Ascending aorta (tissue), 2 donors: ENCODE results near the gene CHKB. TPM values are rescaled to one million over a fixed set of nuclear protein-coding genes. Genes with fewer than 3 reads are reported as not detected.

Experiments used
- DNase-seq, 2 donors: peaks; one replicate each; pipeline ENCODE4 v3.0.0-alpha.2; 2019; ENCODE audit warnings: low spot score in 2 of 2
- H3K27ac ChIP-seq, 2 donors: fragments of 200-600 bp; sonication (generic); one replicate each; pipeline ENCODE4 v1.5.1; 2016 to 2017; ENCODE audit warnings: mild to moderate bottlenecking in 1 of 2
- H3K27me3 ChIP-seq: fragments of 200-600 bp; sonication (generic); one replicate; pipeline ENCODE4 v1.5.1; 2017
- H3K36me3 ChIP-seq, 2 donors: fragments of 200-600 bp; sonication (generic); one replicate each; pipeline ENCODE4 v1.5.1; 2016
- H3K4me1 ChIP-seq, 2 donors: fragments of 200-600 bp; sonication (generic); one replicate each; pipeline ENCODE4 v1.5.1; 2016 to 2017; ENCODE audit warnings: mild to moderate bottlenecking in 1 of 2
- H3K4me3 ChIP-seq, 2 donors: fragments of 200-600 bp; sonication (generic); one replicate each; pipeline ENCODE4 v1.5.1; 2016 to 2017; ENCODE audit warnings: mild to moderate bottlenecking in 1 of 2
- H3K9me3 ChIP-seq, 2 donors: fragments of 200-600 bp; sonication (generic); one replicate each; pipeline ENCODE4 v1.5.1; 2016
- intact Hi-C: fragments of 100-400 bp; cut with DNase I; formaldehyde crosslinking; loops from one replicate; pipeline ENCODE4 v1.15.1; 2023
- total RNA-seq: library from RNA; depleted of rRNA; stranded (reverse); fragments of >200 nt; gene quantifications from one replicate; pipeline ENCODE4 v1.1.0, GENCODE V29; 2016
- TF ChIP-seq, protein P1 (sequence below), 3 experiments: fragments of 200-600 bp in 2 of 3; fragments of 450-650 bp in 1 of 3; sonication (generic) in 2 of 3; IDR thresholded peaks; one replicate each; pipeline ENCODE4 v1.5.1; 2016 to 2019; ENCODE audit warnings: antibody characterized with exemption in 3 of 3, mild to moderate bottlenecking in 1 of 3, moderate library complexity in 1 of 3

CHKB gene
- total RNA-seq, 1 donor from 2014 or later: 82.4 TPM

DNA sequence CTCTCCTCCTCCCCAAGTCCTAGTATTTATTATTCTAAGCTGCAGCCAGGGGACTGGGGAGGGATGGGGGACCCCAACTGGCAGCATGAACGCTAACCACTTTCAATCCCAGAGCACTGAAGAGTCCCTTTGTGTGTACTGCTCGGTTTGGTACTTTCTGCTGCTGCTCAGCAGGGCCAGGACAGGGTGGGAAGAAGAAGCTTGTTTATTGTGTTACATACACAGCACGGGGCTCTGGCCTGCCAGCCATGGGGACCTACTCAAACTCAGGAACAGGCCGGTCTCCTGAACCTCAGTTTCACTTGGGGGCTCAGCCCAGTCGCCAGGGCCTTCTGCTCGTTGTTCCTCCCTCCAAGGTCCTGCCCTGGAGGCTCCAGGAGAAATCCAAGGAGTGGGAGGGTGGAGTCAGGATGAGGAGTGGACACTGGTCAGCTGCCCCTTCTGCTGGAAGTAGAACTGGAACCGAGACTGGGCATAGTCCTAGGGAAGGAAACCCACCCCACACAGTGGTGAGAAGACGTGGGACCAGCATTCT lies 3.8 kb downstream of the CHKB start:
- Histone ChIP-seq H3K27ac (no peak overlapping the region), H3K4me3 (no peak overlapping the region)
- DNase-seq: no peak

DNA sequence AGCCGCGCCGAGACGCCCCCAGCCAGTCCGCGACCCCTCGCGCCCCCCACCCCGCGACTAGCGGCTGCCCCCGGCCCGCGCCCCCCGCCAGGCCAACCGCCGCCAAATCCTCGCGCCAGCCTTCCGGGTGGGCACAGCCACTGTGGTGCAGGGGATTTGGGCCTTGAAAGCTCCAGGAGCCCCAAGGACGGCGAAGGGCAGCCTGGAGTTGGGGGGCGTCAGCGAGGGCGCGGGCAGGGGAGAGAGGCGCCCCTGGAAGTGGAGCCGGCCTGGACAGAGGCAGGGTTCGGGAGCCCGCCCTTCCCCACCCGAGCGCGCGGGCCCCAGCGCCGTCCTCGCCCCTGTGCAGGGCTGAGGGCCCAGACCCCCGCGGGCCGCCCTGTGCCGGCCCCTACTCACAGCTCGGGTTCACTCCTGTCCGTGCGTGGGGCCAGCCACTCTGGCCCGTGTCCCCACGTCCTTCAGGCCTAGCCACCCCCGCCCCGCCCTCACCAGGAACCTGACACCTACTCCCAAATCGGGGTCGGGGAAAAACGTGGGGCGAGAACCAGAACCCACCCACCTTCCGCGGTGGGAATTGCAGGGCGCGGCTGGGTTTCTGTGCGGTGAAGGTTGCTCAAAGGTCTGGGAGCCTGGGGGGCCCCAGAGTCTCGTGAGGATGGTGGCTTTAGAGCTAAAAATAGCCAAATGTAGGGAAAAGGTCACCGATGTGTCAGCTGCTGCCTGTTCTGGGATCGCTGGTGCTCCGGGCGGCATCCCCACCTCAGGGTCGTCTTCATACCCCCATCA lies 4.5 kb downstream of the CHKB start, which contains the start of gene CPT1B:
Gene CPT1B (minus strand): TSS at position 441 of the 789 bp plus-strand sequence. CDS start 512 bp downstream, outside the sequence.
- H3K27me3 ChIP-seq: peaks cover 5% of the 10 kb centered on the region
- no peak within 1 kb of the TSS for H3K27ac ChIP-seq
- H3K4me1 ChIP-seq: peaks cover 7 to 16% of the 10 kb centered on the region in 2 donors
- no peak for DNase-seq
- no peaks in the 10 kb centered on the region for H3K9me3 ChIP-seq
- TF ChIP-seq, protein P1, sequence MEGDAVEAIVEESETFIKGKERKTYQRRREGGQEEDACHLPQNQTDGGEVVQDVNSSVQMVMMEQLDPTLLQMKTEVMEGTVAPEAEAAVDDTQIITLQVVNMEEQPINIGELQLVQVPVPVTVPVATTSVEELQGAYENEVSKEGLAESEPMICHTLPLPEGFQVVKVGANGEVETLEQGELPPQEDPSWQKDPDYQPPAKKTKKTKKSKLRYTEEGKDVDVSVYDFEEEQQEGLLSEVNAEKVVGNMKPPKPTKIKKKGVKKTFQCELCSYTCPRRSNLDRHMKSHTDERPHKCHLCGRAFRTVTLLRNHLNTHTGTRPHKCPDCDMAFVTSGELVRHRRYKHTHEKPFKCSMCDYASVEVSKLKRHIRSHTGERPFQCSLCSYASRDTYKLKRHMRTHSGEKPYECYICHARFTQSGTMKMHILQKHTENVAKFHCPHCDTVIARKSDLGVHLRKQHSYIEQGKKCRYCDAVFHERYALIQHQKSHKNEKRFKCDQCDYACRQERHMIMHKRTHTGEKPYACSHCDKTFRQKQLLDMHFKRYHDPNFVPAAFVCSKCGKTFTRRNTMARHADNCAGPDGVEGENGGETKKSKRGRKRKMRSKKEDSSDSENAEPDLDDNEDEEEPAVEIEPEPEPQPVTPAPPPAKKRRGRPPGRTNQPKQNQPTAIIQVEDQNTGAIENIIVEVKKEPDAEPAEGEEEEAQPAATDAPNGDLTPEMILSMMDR (IDR thresholded peaks at IDR 0.05): no peak
- H3K36me3 ChIP-seq: peaks cover 0 to 5% of the 10 kb centered on the region in 2 donors
- intact Hi-C loops: no loop called here
- H3K4me3 ChIP-seq: peak within 1 kb of the TSS in 1 of 2 donors; percentile 30

More for the DNA sequence above, 3.8 kb downstream of the CHKB start:
- peaks cover 0 to 5% of the 10 kb centered on the region in 2 donors for H3K36me3 ChIP-seq
- TF ChIP-seq, protein P1 (IDR thresholded peaks at IDR 0.05): no peak
- peaks cover 5% of the 10 kb centered on the region for H3K27me3 ChIP-seq
- no peaks in the 10 kb centered on the region for H3K9me3 ChIP-seq
- intact Hi-C loops: no loop called here
- H3K4me1 ChIP-seq: peaks cover 7 to 21% of the 10 kb centered on the region in 2 donors

DNA sequence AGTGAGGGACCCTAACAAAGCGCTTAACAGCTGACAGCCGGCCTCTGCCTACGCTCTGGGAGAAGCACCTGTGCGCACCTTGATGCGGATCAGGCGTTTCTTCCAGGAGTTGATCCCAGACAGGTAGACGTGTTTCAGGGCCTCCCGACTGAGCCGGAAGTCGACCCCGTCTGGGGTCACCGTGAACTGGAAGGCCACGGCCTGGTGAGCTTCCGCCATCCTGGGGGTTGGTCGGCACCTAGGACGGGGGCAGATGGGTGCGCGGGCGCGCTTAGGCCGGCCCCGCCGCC lies 5.0 kb downstream of the CHKB start:
- intact Hi-C loops: no loop called here
- Histone ChIP-seq H3K27me3 (peaks cover 5% of the 10 kb centered on the region), H3K36me3 (peaks cover 0 to 5% of the 10 kb centered on the region in 2 donors), H3K27ac (no peak overlapping the region), H3K4me1 (peaks cover 7 to 16% of the 10 kb centered on the region in 2 donors), H3K4me3 (no peak overlapping the region), H3K9me3 (no peaks in the 10 kb centered on the region)
- no peak for DNase-seq
- TF ChIP-seq, protein P1 (IDR thresholded peaks at IDR 0.05): no peak

DNA sequence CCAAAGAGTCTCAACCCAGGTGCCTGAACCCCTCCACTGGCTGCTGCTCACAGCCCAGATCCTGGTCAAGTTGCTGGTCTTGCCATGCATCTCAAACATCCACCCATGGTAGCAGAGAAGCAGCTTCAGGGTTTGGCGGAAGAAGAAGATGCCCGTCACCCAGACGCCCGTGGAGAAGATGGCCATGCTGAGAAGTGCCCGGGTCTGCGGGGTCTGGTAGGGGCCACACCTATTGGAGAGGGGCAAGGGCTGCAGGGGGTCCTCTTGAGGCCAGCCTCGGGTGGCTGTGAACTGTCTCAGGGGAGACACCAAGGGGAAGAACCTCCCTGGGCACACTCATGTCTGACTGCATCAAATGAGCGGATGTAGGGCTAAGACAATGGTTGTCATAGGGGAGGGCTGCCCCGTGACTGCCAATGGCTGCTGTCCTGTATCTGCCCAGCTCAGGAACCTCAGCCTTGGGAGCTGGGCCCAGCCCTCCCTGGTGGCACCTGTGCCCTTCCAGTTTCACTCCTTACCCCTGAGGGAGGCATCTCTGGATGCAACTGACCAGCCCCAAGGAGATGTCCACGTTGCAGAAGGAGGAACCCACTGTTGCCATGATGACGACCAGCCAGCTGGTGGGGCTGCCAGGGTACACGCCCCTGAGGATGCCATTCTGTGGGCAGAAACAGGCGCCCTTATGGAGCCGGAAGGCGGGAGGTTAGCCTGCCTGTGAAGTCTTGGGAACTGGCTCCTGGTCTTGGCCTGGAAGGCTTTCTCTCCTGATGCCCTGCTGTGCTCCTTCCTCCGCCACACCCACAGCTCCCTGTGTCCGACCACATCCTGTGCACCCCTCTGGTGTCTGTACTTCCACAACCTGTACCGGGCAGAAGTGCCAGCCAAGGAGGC lies 5.6 kb downstream of the CHKB start:
- no peak overlapping the region for H3K4me3 ChIP-seq
- intact Hi-C loops: no loop called here
- H3K36me3 ChIP-seq: peaks cover 0 to 5% of the 10 kb centered on the region in 2 donors
- DNase-seq: no peak
- peaks cover 7 to 16% of the 10 kb centered on the region in 2 donors for H3K4me1 ChIP-seq
- H3K27ac ChIP-seq: no peak overlapping the region
- peaks cover 5% of the 10 kb centered on the region for H3K27me3 ChIP-seq
- no peaks in the 10 kb centered on the region for H3K9me3 ChIP-seq
- TF ChIP-seq, protein P1 (IDR thresholded peaks at IDR 0.05): no peak

DNA sequence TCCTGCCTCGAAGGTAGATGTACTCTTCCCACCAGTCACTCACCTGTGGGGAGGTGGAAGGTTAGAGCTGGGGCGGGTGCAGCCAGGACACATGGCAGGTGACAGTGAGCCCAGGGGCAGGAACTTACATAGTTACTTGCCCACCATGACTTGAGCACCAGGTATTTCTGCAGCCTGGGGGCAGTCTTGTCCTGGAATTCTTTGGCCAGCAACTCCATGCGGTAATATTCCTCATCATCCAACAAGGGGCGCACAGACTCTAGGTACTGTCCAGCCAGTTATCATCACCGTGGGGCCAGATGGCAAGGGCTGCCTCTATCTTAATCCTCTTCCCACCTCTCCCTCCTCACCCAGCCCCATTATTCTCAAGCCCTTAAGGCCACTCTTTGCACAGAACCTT lies 6.6 kb downstream of the CHKB start:
- Histone ChIP-seq H3K27ac (no peak overlapping the region), H3K4me1 (peaks cover 3 to 10% of the 10 kb centered on the region in 2 donors), H3K4me3 (no peak overlapping the region), H3K36me3 (peaks cover 0 to 3% of the 10 kb centered on the region in 2 donors), H3K9me3 (no peaks in the 10 kb centered on the region), H3K27me3 (peaks cover 5% of the 10 kb centered on the region)
- DNase-seq: no peak
- TF ChIP-seq, protein P1 (IDR thresholded peaks at IDR 0.05): no peak
- intact Hi-C loops: no loop called here
